ENCODE results near the gene TSPAN7.

Gene TSPAN7

GRCh38 chrX:38561126-38561868 lies at the start of gene TSPAN7:
Gene TSPAN7, plus strand, starts transcription at chrX:38561542. Its CDS starts 5 bp downstream, at chrX:38561547.
- DNase-seq (ENCODE audit: low read depth), result peak; percentile 36

GRCh38 chrX:38513112-38513742 lies 48.1 kb upstream of the TSPAN7 start:
- no peak for DNase-seq (ENCODE audit: low read depth)

- DNase-seq (ENCODE audit: low read depth), result no peak
Observed at GRCh38 chrX:38514016-38514854, 47.1 kb upstream of the TSPAN7 start.

- DNase-seq (ENCODE audit: low read depth), result no peak
Observed at GRCh38 chrX:38515291-38515690, 46.1 kb upstream of the TSPAN7 start.

- no peak for DNase-seq (ENCODE audit: low read depth)
Observed at GRCh38 chrX:38516196-38516774, 45.1 kb upstream of the TSPAN7 start.

- DNase-seq (ENCODE audit: low read depth), result no peak
Observed at GRCh38 chrX:38519651-38520050, 41.7 kb upstream of the TSPAN7 start.

- no peak for DNase-seq (ENCODE audit: low read depth)
Observed at GRCh38 chrX:38538134-38538533, 23.2 kb upstream of the TSPAN7 start.

- no peak for DNase-seq (ENCODE audit: low read depth)
Observed at GRCh38 chrX:38539748-38540147, 21.6 kb upstream of the TSPAN7 start.

GRCh38 chrX:38548508-38548907 lies 12.8 kb upstream of the TSPAN7 start:
- DNase-seq (ENCODE audit: low read depth), result no peak

- no peak for DNase-seq (ENCODE audit: low read depth)
Observed at GRCh38 chrX:38552721-38553120, 8.6 kb upstream of the TSPAN7 start.

- no peak for DNase-seq (ENCODE audit: low read depth)
Observed at GRCh38 chrX:38558686-38559085, 2.7 kb upstream of the TSPAN7 start.

GRCh38 chrX:38560776-38561125 lies 591 bp upstream of the TSPAN7 start:
- DNase-seq (ENCODE audit: low read depth), result no peak

GRCh38 chrX:38561951-38562719 lies 793 bp downstream of the TSPAN7 start:
- no peak for DNase-seq (ENCODE audit: low read depth)

- DNase-seq (ENCODE audit: low read depth), result no peak
Observed at GRCh38 chrX:38563030-38563429, 1.7 kb downstream of the TSPAN7 start.

GRCh38 chrX:38570396-38570795 lies 9.1 kb downstream of the TSPAN7 start:
- no peak for DNase-seq (ENCODE audit: low read depth)

- DNase-seq (ENCODE audit: low read depth), result no peak
Observed at GRCh38 chrX:38571058-38571457, 9.7 kb downstream of the TSPAN7 start.

- DNase-seq (ENCODE audit: low read depth), result no peak
Observed at GRCh38 chrX:38574858-38575257, 13.5 kb downstream of the TSPAN7 start.

GRCh38 chrX:38575888-38576287 lies 14.5 kb downstream of the TSPAN7 start:
- DNase-seq (ENCODE audit: low read depth), result no peak

GRCh38 chrX:38577738-38578137 lies 16.4 kb downstream of the TSPAN7 start:
- no peak for DNase-seq (ENCODE audit: low read depth)

- no peak for DNase-seq (ENCODE audit: low read depth)
Observed at GRCh38 chrX:38578167-38578566, 16.8 kb downstream of the TSPAN7 start.

- no peak for DNase-seq (ENCODE audit: low read depth)
Observed at GRCh38 chrX:38583181-38583580, 21.8 kb downstream of the TSPAN7 start.

- no peak for DNase-seq (ENCODE audit: low read depth)
Observed at GRCh38 chrX:38594434-38594833, 33.1 kb downstream of the TSPAN7 start.
